ENCODE results near the gene MEGF8. TPM values are rescaled to one million over a fixed set of nuclear protein-coding genes. Genes with fewer than 3 reads are reported as not detected.

Gene MEGF8
- total RNA-seq, 1 donor from 2014 or later: 72.8 TPM

- H3K9me3 Mint-ChIP-seq (ENCODE audit: unreplicated experiment): peaks cover 15% of the 10 kb centered on the region
- peak; percentile 54 for DNase-seq
- H3K27ac Mint-ChIP-seq (ENCODE audit: unreplicated experiment): peak overlapping the region; percentile 17
- peaks cover 33% of the 10 kb centered on the region for H3K4me1 Mint-ChIP-seq (ENCODE audit: low read depth, unreplicated experiment)
- no peaks in the 10 kb centered on the region for H3K36me3 Mint-ChIP-seq (ENCODE audit: unreplicated experiment)
- peak overlapping the region; percentile 83 for H3K4me3 Mint-ChIP-seq (ENCODE audit: unreplicated experiment)
- peaks cover 8% of the 10 kb centered on the region for H3K27me3 Mint-ChIP-seq (ENCODE audit: unreplicated experiment)
- peak; percentile 15 for TF ChIP-seq CTCF (IDR thresholded peaks at IDR 0.05; ENCODE audit: partially characterized antibody, unreplicated experiment)
Observed at GRCh38 chr19:42325896-42326771, 699 bp downstream of the MEGF8 start.

GRCh38 chr19:42326969-42327368 lies 1.5 kb downstream of the MEGF8 start:
- Mint-ChIP-seq H3K27me3 (ENCODE audit: unreplicated experiment) (peaks cover 8% of the 10 kb centered on the region), H3K4me3 (ENCODE audit: unreplicated experiment) (peak overlapping the region; percentile 83), H3K4me1 (ENCODE audit: low read depth, unreplicated experiment) (peaks cover 33% of the 10 kb centered on the region), H3K27ac (ENCODE audit: unreplicated experiment) (no peak overlapping the region), H3K9me3 (ENCODE audit: unreplicated experiment) (peaks cover 15% of the 10 kb centered on the region), H3K36me3 (ENCODE audit: unreplicated experiment) (no peaks in the 10 kb centered on the region)
- DNase-seq: no peak
- no peak for TF ChIP-seq CTCF (IDR thresholded peaks at IDR 0.05; ENCODE audit: partially characterized antibody, unreplicated experiment)

GRCh38 chr19:42327381-42327780 lies 1.9 kb downstream of the MEGF8 start:
- Mint-ChIP-seq H3K27me3 (ENCODE audit: unreplicated experiment) (peaks cover 8% of the 10 kb centered on the region), H3K27ac (ENCODE audit: unreplicated experiment) (peak overlapping the region; percentile 52), H3K4me3 (ENCODE audit: unreplicated experiment) (peak overlapping the region; percentile 83), H3K4me1 (ENCODE audit: low read depth, unreplicated experiment) (peaks cover 33% of the 10 kb centered on the region), H3K9me3 (ENCODE audit: unreplicated experiment) (peaks cover 15% of the 10 kb centered on the region), H3K36me3 (ENCODE audit: unreplicated experiment) (no peaks in the 10 kb centered on the region)
- TF ChIP-seq CTCF (IDR thresholded peaks at IDR 0.05; ENCODE audit: partially characterized antibody, unreplicated experiment): no peak
- DNase-seq: no peak

GRCh38 chr19:42328106-42328505 lies 2.7 kb downstream of the MEGF8 start:
- Mint-ChIP-seq H3K27me3 (ENCODE audit: unreplicated experiment) (peaks cover 8% of the 10 kb centered on the region), H3K4me3 (ENCODE audit: unreplicated experiment) (peak overlapping the region; percentile 25), H3K36me3 (ENCODE audit: unreplicated experiment) (no peaks in the 10 kb centered on the region), H3K27ac (ENCODE audit: unreplicated experiment) (peak overlapping the region; percentile 28), H3K9me3 (ENCODE audit: unreplicated experiment) (peaks cover 15% of the 10 kb centered on the region), H3K4me1 (ENCODE audit: low read depth, unreplicated experiment) (peaks cover 34% of the 10 kb centered on the region)
- TF ChIP-seq CTCF (IDR thresholded peaks at IDR 0.05; ENCODE audit: partially characterized antibody, unreplicated experiment): no peak
- no peak for DNase-seq

- no peak for TF ChIP-seq CTCF (IDR thresholded peaks at IDR 0.05; ENCODE audit: partially characterized antibody, unreplicated experiment)
- no peaks in the 10 kb centered on the region for H3K36me3 Mint-ChIP-seq (ENCODE audit: unreplicated experiment)
- H3K9me3 Mint-ChIP-seq (ENCODE audit: unreplicated experiment): peaks cover 15% of the 10 kb centered on the region
- no peak for DNase-seq
- peak overlapping the region; percentile 73 for H3K27ac Mint-ChIP-seq (ENCODE audit: unreplicated experiment)
- peaks cover 10% of the 10 kb centered on the region for H3K27me3 Mint-ChIP-seq (ENCODE audit: unreplicated experiment)
- peak overlapping the region; percentile 59 for H3K4me3 Mint-ChIP-seq (ENCODE audit: unreplicated experiment)
- peaks cover 36% of the 10 kb centered on the region for H3K4me1 Mint-ChIP-seq (ENCODE audit: low read depth, unreplicated experiment)
Observed at GRCh38 chr19:42328854-42329253, 3.4 kb downstream of the MEGF8 start.
